Body of pancreas (tissue), 4 donors: ENCODE data around the gene TSHZ2.

Experiments
- POLR2A ChIP-seq, 3 donors: fragments of 450-650 bp; IDR thresholded peaks; one replicate each; pipeline ENCODE4 v1.6.1; 2016; ENCODE audit warnings: antibody characterized with exemption in 3 of 3, mild to moderate bottlenecking in 2 of 3
- TF ChIP-seq, protein P1 (sequence below), 7 experiments: fragments of 450-650 bp in 4 of 7; fragments of 200-600 bp in 3 of 7; sonication (generic) in 3 of 7; IDR thresholded peaks; one replicate each; pipeline ENCODE4 v1.5.1; 2016 to 2019; ENCODE audit warnings: antibody characterized with exemption in 7 of 7

DNA sequence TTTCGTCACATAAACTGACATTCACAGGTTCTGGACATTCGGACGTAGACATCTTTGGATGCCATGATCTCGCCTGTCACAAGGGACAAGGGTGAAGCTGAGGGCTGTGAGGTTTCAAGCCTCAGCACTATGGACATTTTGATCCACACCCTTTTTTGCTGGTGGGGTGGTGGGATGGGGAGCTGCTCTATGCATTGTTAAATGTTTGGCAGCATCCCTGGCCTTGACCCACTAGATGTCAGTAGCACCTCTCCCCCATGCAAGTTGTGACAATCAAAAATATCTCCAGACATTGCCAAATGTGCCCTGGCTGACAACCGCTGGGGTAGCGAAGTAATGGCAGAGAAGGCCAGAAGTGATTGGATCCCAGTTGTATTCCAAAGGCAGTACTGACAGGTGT, 229.4 kb downstream of the TSHZ2 start:
- TF ChIP-seq, protein P1, sequence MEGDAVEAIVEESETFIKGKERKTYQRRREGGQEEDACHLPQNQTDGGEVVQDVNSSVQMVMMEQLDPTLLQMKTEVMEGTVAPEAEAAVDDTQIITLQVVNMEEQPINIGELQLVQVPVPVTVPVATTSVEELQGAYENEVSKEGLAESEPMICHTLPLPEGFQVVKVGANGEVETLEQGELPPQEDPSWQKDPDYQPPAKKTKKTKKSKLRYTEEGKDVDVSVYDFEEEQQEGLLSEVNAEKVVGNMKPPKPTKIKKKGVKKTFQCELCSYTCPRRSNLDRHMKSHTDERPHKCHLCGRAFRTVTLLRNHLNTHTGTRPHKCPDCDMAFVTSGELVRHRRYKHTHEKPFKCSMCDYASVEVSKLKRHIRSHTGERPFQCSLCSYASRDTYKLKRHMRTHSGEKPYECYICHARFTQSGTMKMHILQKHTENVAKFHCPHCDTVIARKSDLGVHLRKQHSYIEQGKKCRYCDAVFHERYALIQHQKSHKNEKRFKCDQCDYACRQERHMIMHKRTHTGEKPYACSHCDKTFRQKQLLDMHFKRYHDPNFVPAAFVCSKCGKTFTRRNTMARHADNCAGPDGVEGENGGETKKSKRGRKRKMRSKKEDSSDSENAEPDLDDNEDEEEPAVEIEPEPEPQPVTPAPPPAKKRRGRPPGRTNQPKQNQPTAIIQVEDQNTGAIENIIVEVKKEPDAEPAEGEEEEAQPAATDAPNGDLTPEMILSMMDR (IDR thresholded peaks at IDR 0.05): no peak
- no peak for TF ChIP-seq POLR2A (IDR thresholded peaks at IDR 0.05)
